B cell (primary cell): ENCODE results near the gene FRMD4A. TPM values are rescaled to one million over a fixed set of nuclear protein-coding genes. Genes with fewer than 3 reads are reported as not detected.
"Not testable (repeated sequence)": the region's sequence is repeated elsewhere in the genome, so short reads cannot be mapped to it uniquely, and the experiment has no call there.

ENCODE experiments used
- ATAC-seq: fragments of 200-7000 bp; cut with Tn5 transposase; one replicate; pipeline ENCODE4 v1.10.0; 2021; ENCODE audit warnings: low read depth, mild to moderate bottlenecking, moderate number of reproducible peaks, moderate library complexity
- CTCF ChIA-PET: fragments of 350-600 bp; sonication (Branson Sonifier 250); formaldehyde crosslinking; loops from one replicate; lab custom pipeline; 2021; ENCODE audit warnings: antibody characterized with exemption, inconsistent platforms; lab: Charles Lee
- POLR2A ChIA-PET: fragments of 350-600 bp; sonication (Branson Sonifier 250); formaldehyde crosslinking; loops from one replicate; lab custom pipeline; 2021; ENCODE audit warnings: antibody characterized with exemption; lab: Charles Lee
- DNase-seq: peaks from one replicate; pipeline ENCODE4 v3.0.0; 2013
- H2AFZ ChIP-seq: 2 replicates; pipeline ENCODE4 v1.6.1; 2012; ENCODE audit warnings: mild to moderate bottlenecking, low read depth, low read length; ENCODE audit not compliant: insufficient read depth, poor library complexity, severe bottlenecking
- H3K27ac ChIP-seq, 2 donors: 1 replicate in 1 of 2; 2 replicates in 1 of 2; pipeline ENCODE4 v1.5.1; 2012 to 2013; ENCODE audit warnings: low read length in 2 of 2, mild to moderate bottlenecking in 2 of 2, moderate library complexity in 1 of 2
- H3K27me3 ChIP-seq, 4 experiments: fragments of 200-600 bp in 1 of 4; sonication (generic) in 1 of 4; replicated peaks in 1 of 4; 1 replicate in 2 of 4; 2 replicates in 2 of 4; pipeline versions ENCODE4 v1.6.1 to v1.7.0; 2013 to 2016; ENCODE audit warnings: low read length in 3 of 4, mild to moderate bottlenecking in 2 of 4, mixed read lengths in 1 of 4, moderate library complexity in 1 of 4; ENCODE audit not compliant: insufficient read depth in 4 of 4, control insufficient read depth in 3 of 4; ENCODE audit errors: control extremely low read depth in 1 of 4
- H3K36me3 ChIP-seq, 2 experiments: replicated peaks in 1 of 2; 1 replicate in 1 of 2; 2 replicates in 1 of 2; pipeline versions ENCODE4 v1.6.1 to v1.7.1; 2013; ENCODE audit warnings: low read length in 1 of 2; ENCODE audit not compliant: insufficient read depth in 2 of 2, control insufficient read depth in 1 of 2; ENCODE audit errors: control extremely low read depth in 1 of 2, extremely low read depth in 1 of 2
- H3K4me1 ChIP-seq, 2 donors: fragments of 200-600 bp in 1 of 2; sonication (generic) in 1 of 2; 1 replicate in 1 of 2; 2 replicates in 1 of 2; pipeline versions ENCODE4 v1.5.1 to v1.6.1; 2013 to 2017; ENCODE audit warnings: low read length in 2 of 2; ENCODE audit not compliant: control insufficient read depth in 2 of 2, insufficient read depth in 2 of 2
- H3K4me2 ChIP-seq: replicated peaks from 2 replicates; pipeline ENCODE3; 2012; ENCODE audit warnings: mild to moderate bottlenecking, low read depth, low read length; ENCODE audit not compliant: poor library complexity, severe bottlenecking
- H3K4me3 ChIP-seq, 5 experiments: fragments of 200-600 bp in 1 of 5; sonication (generic) in 1 of 5; 1 replicate in 3 of 5; 2 replicates in 2 of 5; pipeline versions ENCODE4 v1.5.1 to v1.7.0; 2011 to 2016; ENCODE audit warnings: low read length in 4 of 5, mild to moderate bottlenecking in 4 of 5, low read depth in 2 of 5, control low read depth in 1 of 5, moderate library complexity in 1 of 5; ENCODE audit not compliant: insufficient read depth in 1 of 5; ENCODE audit errors: control extremely low read depth in 1 of 5, extremely low read depth in 1 of 5
- H3K79me2 ChIP-seq: fragments of 200-600 bp; sonication (generic); one replicate; pipeline ENCODE4 v1.6.0; 2016; ENCODE audit warnings: low read length; ENCODE audit not compliant: control insufficient read depth, insufficient read depth
- H3K9ac ChIP-seq: fragments of 200-600 bp; sonication (generic); 2 replicates; pipeline ENCODE4 v1.6.1; 2017; ENCODE audit warnings: mild to moderate bottlenecking, low read length, moderate library complexity
- H3K9me3 ChIP-seq, 3 donors: one replicate each; pipeline versions ENCODE4 v1.6.1 to v1.7.1; 2013; ENCODE audit warnings: low read length in 2 of 3; ENCODE audit not compliant: control insufficient read depth in 2 of 3, insufficient read depth in 1 of 3; ENCODE audit errors: control extremely low read depth in 1 of 3
- H4K20me1 ChIP-seq: 2 replicates; pipeline ENCODE4 v1.6.0; 2012; ENCODE audit warnings: mild to moderate bottlenecking, low read length; ENCODE audit not compliant: insufficient read depth, control insufficient read depth, poor library complexity, severe bottlenecking
- H3K27ac Mint-ChIP-seq: one replicate; pipeline ENCODE4 v1.8.0; 2021; ENCODE audit warnings: mixed read lengths
- H3K27me3 Mint-ChIP-seq: one replicate; pipeline ENCODE4 v1.8.0; 2021; ENCODE audit warnings: mixed read lengths
- H3K4me1 Mint-ChIP-seq: one replicate; pipeline ENCODE4 v1.8.0; 2021; ENCODE audit warnings: mixed read lengths
- H3K4me3 Mint-ChIP-seq: one replicate; pipeline ENCODE4 v1.8.0; 2021; ENCODE audit warnings: mixed read lengths
- H3K9me3 Mint-ChIP-seq: one replicate; pipeline ENCODE4 v1.8.0; 2022; ENCODE audit warnings: mixed read lengths; ENCODE audit not compliant: insufficient read depth
- CTCF ChIP-seq: fragments of 200-600 bp; IDR thresholded peaks from one replicate; pipeline ENCODE4 v1.8.0; 2022; ENCODE audit warnings: antibody characterized with exemption, mild to moderate bottlenecking
- EZH2 ChIP-seq: IDR thresholded peaks from 2 replicates; pipeline ENCODE4 v1.6.1; 2012; ENCODE audit warnings: borderline replicate concordance, low read depth, mild to moderate bottlenecking, moderate library complexity, low read length; ENCODE audit not compliant: insufficient read depth, poor library complexity, severe bottlenecking
- WGBS: methylation state at CpG from one replicate; pipeline ENCODE4 v1.1.5; 2013; ENCODE audit warnings: missing lambda C conversion rate; ENCODE audit not compliant: insufficient coverage; 5-methylcytosine and 5-hydroxymethylcytosine counted together
- intact Hi-C: fragments of 100-400 bp; cut with micrococcal nuclease; formaldehyde crosslinking; loops from one replicate; pipeline ENCODE4 v1.10.0; 2022
- polyA plus RNA-seq: library from polyadenylated mRNA; depleted of rRNA; stranded (reverse); fragments of >200 nt; gene quantifications from 2 replicates; pipeline ENCODE4 v1.2.3, GENCODE V29; 2012
- total RNA-seq, 2 donors: library from RNA; stranded (reverse); fragments of 120-200 nt in 1 of 2; gene quantifications; 1 replicate in 1 of 2; 2 replicates in 1 of 2; pipeline versions ENCODE4 v1.2.3 to v1.2.4, GENCODE V29; 2013 to 2022

The FRMD4A gene
- total and polyA plus RNA-seq, 2 donors (not counting 1 experiment from before 2014, with no cell fraction given) = 0.76 to 3.4 TPM

- no peak overlapping the region for H3K27ac Mint-ChIP-seq
- ATAC-seq = no peak
Measured at GRCh38 chr10:13829790-13830189, 500.9 kb downstream of the FRMD4A start.

GRCh38 chr10:13828284-13828683 is 502.4 kb downstream of the FRMD4A start:
- H3K4me3 ChIP-seq, H3K36me3 ChIP-seq, H3K79me2 ChIP-seq, H3K4me3 Mint-ChIP-seq, H3K9ac ChIP-seq, H3K4me2 ChIP-seq, DNase-seq, H3K27me3 Mint-ChIP-seq, ATAC-seq, POLR2A ChIA-PET, H3K9me3 ChIP-seq, H4K20me1 ChIP-seq, H3K27ac Mint-ChIP-seq, H3K9me3 Mint-ChIP-seq, H3K27ac ChIP-seq, H2AFZ ChIP-seq, CTCF ChIA-PET, intact Hi-C loops, H3K27me3 ChIP-seq: not testable (repeated sequence)
- WGBS = 100% methylated on average over 1 of the region's 6 CpGs
- peaks cover 14 to 16% of the 10 kb centered on the region in 2 donors for H3K4me1 ChIP-seq
- H3K4me1 Mint-ChIP-seq = peaks cover 19% of the 10 kb centered on the region

More at GRCh38 chr10:13829790-13830189, 500.9 kb downstream of the FRMD4A start:
- no peaks in the 10 kb centered on the region for H3K27me3 Mint-ChIP-seq
- peaks cover 24% of the 10 kb centered on the region for H3K4me1 Mint-ChIP-seq
- no peaks in the 10 kb centered on the region for H3K27me3 ChIP-seq
- peaks cover 14 to 16% of the 10 kb centered on the region in 2 donors for H3K4me1 ChIP-seq
- no peak overlapping the region for H3K27ac ChIP-seq
- H4K20me1 ChIP-seq = no peaks in the 10 kb centered on the region
- 78% methylated on average over 3 of the region's 5 CpGs for WGBS
- no peaks in the 10 kb centered on the region for H3K36me3 ChIP-seq
- no peak overlapping the region for H3K4me3 ChIP-seq
- no peak for DNase-seq
- no peak overlapping the region for H3K9ac ChIP-seq
- intact Hi-C loops = loop anchor here (2.0 kb wide), 1 partner anchor 43 kb away; no protein-coding TSS in a partner anchor
- no peak overlapping the region for H3K4me3 Mint-ChIP-seq
- H3K9me3 ChIP-seq = no peaks in the 10 kb centered on the region
- ChIA-PET CTCF (interaction anchor here (0.6 kb wide), 1 partner anchor 8 kb away, joined by 4 read pairs; no protein-coding TSS in a partner anchor), POLR2A (no interaction called here)
- H3K9me3 Mint-ChIP-seq = no peaks in the 10 kb centered on the region
- no peak overlapping the region for H2AFZ ChIP-seq
- no peak overlapping the region for H3K4me2 ChIP-seq
- no peak for TF ChIP-seq CTCF
- no peak for TF ChIP-seq EZH2
- no peaks in the 10 kb centered on the region for H3K79me2 ChIP-seq
